Measurements from ENCODE around the gene TPP1. TPM values are rescaled to one million over a fixed set of nuclear protein-coding genes. Genes with fewer than 3 reads are reported as not detected.
A peak's percentile ranks its signal among the peaks of the same experiment; 100 is the strongest.

Gene TPP1
- total RNA-seq, 4 donors from 2014 or later: 27.1 to 74.9 (median 40.7) TPM

- peaks cover 0 to 16% of the 10 kb centered on the region in 2 donors for H3K4me1 ChIP-seq
- intact Hi-C loops (cut with DNase I; ENCODE audit: low total_unique reads): no loop called here
- H3K27ac ChIP-seq: no peak overlapping the region
- no peak overlapping the region for H3K4me3 ChIP-seq
- H3K27me3 ChIP-seq: no peaks in the 10 kb centered on the region
- no peak for DNase-seq
- H3K36me3 ChIP-seq: no peaks in the 10 kb centered on the region
- TF ChIP-seq POLR2A (IDR thresholded peaks at IDR 0.05) (no peak), CTCF (IDR thresholded peaks at IDR 0.05) (no peak)
- H3K9me3 ChIP-seq: no peaks in the 10 kb centered on the region
Measured at GRCh38 chr11:6620636-6621035, 1.4 kb upstream of the TPP1 start.

GRCh38 chr11:6618117-6619003, 862 bp downstream of the TPP1 start:
- Histone ChIP-seq H3K27me3 (no peaks in the 10 kb centered on the region), H3K4me1 (peaks cover 0 to 16% of the 10 kb centered on the region in 2 donors), H3K27ac (peak overlapping the region; percentile 82 to 97), H3K4me3 (peak overlapping the region; percentile 57 to 90), H3K36me3 (no peaks in the 10 kb centered on the region), H3K9me3 (no peaks in the 10 kb centered on the region)
- DNase-seq: peak; percentile 75 to 89
- intact Hi-C loops (cut with DNase I; ENCODE audit: low total_unique reads): loop anchor here (10.0 kb wide), 1 partner anchor 66 kb away; the partner anchor contains the start of gene MRPL17
- TF ChIP-seq POLR2A (IDR thresholded peaks at IDR 0.05): peak; percentile 29 to 45
- TF ChIP-seq CTCF (IDR thresholded peaks at IDR 0.05): peak in 2 of 4 experiments; percentile 3 to 5

GRCh38 chr11:6617315-6617781, 1.9 kb downstream of the TPP1 start:
- Histone ChIP-seq H3K4me1 (peaks cover 0 to 23% of the 10 kb centered on the region in 2 donors), H3K27me3 (no peaks in the 10 kb centered on the region), H3K4me3 (no peak overlapping the region), H3K9me3 (no peaks in the 10 kb centered on the region), H3K27ac (peak overlapping the region; percentile 32 to 97), H3K36me3 (no peaks in the 10 kb centered on the region)
- intact Hi-C loops (cut with DNase I; ENCODE audit: low total_unique reads): loop anchor here (10.0 kb wide), 1 partner anchor 67 kb away; the partner anchor contains the start of gene MRPL17
- TF ChIP-seq POLR2A (IDR thresholded peaks at IDR 0.05): no peak
- no peak for TF ChIP-seq CTCF (IDR thresholded peaks at IDR 0.05)
- peak in 1 of 2 donors; percentile 18 for DNase-seq

- Histone ChIP-seq H3K9me3 (no peaks in the 10 kb centered on the region), H3K36me3 (no peaks in the 10 kb centered on the region), H3K4me3 (no peak overlapping the region), H3K27me3 (no peaks in the 10 kb centered on the region), H3K27ac (peak overlapping the region in 1 of 2 donors; percentile 18), H3K4me1 (peaks cover 0 to 23% of the 10 kb centered on the region in 2 donors)
- peak in 1 of 2 donors; percentile 23 for DNase-seq
- intact Hi-C loops (cut with DNase I; ENCODE audit: low total_unique reads): loop anchor here (10.0 kb wide), 1 partner anchor 68 kb away; the partner anchor contains the start of gene MRPL17
- TF ChIP-seq CTCF (IDR thresholded peaks at IDR 0.05) (no peak), POLR2A (IDR thresholded peaks at IDR 0.05) (no peak)
Measured at GRCh38 chr11:6616596-6617250, 2.5 kb downstream of the TPP1 start.
